ENCODE data around the gene CRACDL.

CRACDL gene

DNA sequence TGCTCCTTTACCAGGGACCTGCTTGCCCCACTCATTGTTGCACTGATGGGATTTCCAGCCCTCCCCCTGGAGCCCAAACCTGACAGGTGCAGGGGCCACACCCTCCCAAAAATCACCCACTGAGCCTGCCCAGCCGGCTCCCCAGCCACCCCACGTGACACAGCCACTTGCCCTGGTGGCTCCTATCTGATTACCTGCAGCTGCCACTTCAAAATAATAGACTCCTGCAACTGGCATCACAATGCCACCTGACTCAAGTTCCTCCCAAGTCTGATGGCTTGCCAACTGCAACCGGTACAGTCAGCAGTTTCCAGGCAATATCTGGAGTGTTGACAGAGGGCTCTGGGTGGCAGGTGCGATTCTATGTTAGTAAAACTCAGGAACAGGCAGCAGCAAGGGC, 66.2 kb downstream of the CRACDL start:
- TF ChIP-seq, protein P1, sequence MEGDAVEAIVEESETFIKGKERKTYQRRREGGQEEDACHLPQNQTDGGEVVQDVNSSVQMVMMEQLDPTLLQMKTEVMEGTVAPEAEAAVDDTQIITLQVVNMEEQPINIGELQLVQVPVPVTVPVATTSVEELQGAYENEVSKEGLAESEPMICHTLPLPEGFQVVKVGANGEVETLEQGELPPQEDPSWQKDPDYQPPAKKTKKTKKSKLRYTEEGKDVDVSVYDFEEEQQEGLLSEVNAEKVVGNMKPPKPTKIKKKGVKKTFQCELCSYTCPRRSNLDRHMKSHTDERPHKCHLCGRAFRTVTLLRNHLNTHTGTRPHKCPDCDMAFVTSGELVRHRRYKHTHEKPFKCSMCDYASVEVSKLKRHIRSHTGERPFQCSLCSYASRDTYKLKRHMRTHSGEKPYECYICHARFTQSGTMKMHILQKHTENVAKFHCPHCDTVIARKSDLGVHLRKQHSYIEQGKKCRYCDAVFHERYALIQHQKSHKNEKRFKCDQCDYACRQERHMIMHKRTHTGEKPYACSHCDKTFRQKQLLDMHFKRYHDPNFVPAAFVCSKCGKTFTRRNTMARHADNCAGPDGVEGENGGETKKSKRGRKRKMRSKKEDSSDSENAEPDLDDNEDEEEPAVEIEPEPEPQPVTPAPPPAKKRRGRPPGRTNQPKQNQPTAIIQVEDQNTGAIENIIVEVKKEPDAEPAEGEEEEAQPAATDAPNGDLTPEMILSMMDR (IDR thresholded peaks at IDR 0.05; ENCODE audit: low read depth, low read length, missing control alignments) = no peak
- no peak for DNase-seq (ENCODE audit: low read depth)
- in situ Hi-C loops (cut with HindIII; ENCODE audit: low sequenced_read_pairs) = no loop called here
- H3K4me3 ChIP-seq (ENCODE audit: low read depth, low read length) = no peak overlapping the region

DNA sequence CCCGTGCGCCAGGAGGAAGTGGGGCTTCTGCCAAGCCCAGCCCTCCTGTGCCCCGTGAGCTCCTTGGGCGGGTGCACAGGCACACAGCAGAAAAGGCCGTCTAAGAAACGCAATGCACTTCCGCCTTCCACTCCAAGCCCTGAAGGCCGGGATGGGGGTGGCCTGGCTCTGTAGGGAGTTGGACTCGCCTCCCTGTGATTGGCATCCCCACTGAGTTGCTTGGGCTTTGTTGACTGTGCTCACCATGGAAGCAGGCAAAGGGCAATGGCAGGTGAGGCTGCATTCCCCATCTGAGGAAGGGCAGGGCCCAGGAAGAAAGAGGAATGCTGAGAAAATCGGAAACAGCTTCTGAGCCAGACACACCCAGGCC, 66.8 kb downstream of the CRACDL start:
- H3K4me3 ChIP-seq (ENCODE audit: low read depth, low read length) = no peak overlapping the region
- TF ChIP-seq, protein P1 (IDR thresholded peaks at IDR 0.05; ENCODE audit: low read depth, low read length, missing control alignments) = no peak
- in situ Hi-C loops (cut with HindIII; ENCODE audit: low sequenced_read_pairs) = no loop called here
- DNase-seq (ENCODE audit: low read depth) = no peak

DNA sequence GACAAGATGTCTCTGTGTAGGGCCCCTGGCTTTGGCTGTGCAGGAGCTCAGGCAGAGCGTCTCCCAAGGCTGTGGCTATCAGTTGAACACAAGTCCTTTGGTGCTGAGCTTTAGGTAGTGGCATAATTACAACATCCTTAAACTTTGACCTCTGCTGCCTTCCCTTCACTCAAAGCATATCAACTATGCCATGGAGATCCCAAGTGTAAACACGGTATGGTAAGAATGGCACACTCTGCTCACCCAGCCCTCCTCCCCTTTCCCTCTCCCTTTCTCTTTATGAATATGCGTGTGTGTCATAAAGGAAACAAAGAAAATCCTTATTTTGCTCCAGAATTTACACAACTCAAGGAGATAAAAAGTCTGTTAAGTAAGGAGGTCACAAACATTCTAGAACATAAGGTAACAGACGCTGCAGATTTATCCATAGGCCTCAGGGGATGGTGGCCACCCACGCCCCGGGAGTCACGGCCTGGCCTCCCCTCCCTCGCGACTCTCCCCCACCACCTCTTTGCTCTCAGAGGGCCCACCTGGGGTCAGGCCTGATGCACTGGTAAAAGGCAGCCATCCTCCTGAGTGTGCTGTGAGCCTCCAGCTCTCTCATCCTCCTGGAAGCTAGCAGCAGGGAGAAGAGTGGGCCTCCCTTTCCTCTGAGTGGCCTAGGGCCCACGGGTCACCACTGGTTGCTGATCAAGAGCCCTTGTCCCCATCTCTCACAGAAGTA, 67.3 kb downstream of the CRACDL start:
- DNase-seq (ENCODE audit: low read depth) = no peak
- H3K4me3 ChIP-seq (ENCODE audit: low read depth, low read length) = no peak overlapping the region
- TF ChIP-seq, protein P1 (IDR thresholded peaks at IDR 0.05; ENCODE audit: low read depth, low read length, missing control alignments) = no peak
- in situ Hi-C loops (cut with HindIII; ENCODE audit: low sequenced_read_pairs) = no loop called here

DNA sequence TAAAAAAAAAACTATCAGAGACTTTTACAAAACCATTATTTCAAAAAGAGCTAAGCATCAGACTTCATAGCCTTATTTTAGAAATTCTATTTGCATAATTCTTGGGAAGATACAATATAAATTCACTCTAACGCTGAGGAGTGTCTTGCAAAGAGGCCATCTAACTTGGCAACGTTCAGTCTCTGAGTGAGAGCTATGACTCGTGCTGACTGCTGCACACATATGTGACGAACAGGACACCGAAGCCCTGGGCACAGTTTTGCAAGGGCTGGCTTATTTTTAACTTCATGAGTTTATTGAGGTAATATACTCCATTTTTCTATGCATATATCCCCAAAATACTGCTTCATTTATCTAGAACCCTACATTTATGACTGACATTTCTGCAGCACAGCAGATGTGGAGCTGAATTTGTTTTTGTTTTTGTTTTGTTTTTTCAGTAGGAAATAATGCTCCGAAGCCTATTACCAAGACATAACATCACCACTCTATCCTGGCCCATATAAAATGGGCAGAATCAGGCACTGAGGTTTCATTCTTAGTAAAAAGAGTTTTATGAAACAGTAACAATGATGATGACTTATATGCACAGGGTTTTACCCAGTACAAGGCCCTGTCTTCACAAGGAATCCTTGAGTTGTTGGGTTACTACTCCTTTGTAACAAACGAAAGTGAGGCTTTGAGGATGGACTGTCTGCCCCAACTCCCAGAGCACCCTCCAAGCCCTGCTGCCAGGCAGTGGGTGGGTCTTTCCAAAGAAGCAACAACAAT, 68.3 kb downstream of the CRACDL start:
- in situ Hi-C loops (cut with HindIII; ENCODE audit: low sequenced_read_pairs) = no loop called here
- H3K4me3 ChIP-seq (ENCODE audit: low read depth, low read length) = no peak overlapping the region
- TF ChIP-seq, protein P1 (IDR thresholded peaks at IDR 0.05; ENCODE audit: low read depth, low read length, missing control alignments) = no peak
- DNase-seq (ENCODE audit: low read depth) = no peak

DNA sequence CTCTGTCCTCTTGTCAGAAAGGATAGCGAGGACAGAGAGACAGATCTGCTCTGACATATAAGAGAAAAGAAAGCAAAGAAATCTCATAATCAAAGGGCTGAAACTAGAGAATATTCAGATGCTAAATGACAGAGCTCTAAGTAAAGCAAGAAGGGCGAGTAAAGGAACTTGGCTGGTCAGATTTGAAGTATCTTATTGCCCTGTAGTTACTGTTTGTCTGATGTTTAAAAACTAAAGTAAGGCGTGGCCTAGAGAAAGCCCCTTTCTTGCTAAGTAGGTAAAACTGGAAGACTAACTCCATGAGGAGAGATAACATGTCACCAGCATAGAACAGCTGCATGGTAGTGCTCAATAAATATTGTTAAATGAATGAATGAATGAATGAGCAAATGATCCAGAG, 70.0 kb downstream of the CRACDL start:
- H3K4me3 ChIP-seq (ENCODE audit: low read depth, low read length) = no peak overlapping the region
- in situ Hi-C loops (cut with HindIII; ENCODE audit: low sequenced_read_pairs) = no loop called here
- TF ChIP-seq, protein P1 (IDR thresholded peaks at IDR 0.05; ENCODE audit: low read depth, low read length, missing control alignments) = no peak
- DNase-seq (ENCODE audit: low read depth) = no peak

DNA sequence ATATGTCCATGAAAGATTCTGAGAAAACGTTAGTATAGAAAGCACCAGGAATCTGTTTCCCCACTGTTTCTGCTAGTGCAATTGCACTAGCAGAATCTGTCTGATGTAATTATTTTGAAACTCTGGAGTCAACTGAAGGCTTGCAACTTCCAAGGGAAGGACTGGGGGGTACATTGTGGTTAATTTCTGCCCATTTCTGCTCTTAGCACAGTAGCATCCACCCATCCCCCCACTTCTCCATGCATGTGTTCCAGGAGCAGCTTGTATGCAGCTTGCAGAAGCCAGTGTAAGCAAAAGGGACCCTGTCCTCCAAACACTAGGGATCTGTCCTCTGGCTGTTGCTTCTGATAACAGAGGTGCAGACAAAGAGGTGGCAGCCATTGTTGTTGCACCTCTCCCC, 74.4 kb downstream of the CRACDL start:
- no peak overlapping the region for H3K4me3 ChIP-seq (ENCODE audit: low read depth, low read length)
- DNase-seq (ENCODE audit: low read depth) = no peak
- TF ChIP-seq, protein P1 (IDR thresholded peaks at IDR 0.05; ENCODE audit: low read depth, low read length, missing control alignments) = no peak
- in situ Hi-C loops (cut with HindIII; ENCODE audit: low sequenced_read_pairs) = no loop called here

Data from astrocyte of the cerebellum (primary cell).